Measurements from ENCODE around the gene OR2G2.

The OR2G2 gene, protein sequence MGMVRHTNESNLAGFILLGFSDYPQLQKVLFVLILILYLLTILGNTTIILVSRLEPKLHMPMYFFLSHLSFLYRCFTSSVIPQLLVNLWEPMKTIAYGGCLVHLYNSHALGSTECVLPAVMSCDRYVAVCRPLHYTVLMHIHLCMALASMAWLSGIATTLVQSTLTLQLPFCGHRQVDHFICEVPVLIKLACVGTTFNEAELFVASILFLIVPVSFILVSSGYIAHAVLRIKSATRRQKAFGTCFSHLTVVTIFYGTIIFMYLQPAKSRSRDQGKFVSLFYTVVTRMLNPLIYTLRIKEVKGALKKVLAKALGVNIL

DNA sequence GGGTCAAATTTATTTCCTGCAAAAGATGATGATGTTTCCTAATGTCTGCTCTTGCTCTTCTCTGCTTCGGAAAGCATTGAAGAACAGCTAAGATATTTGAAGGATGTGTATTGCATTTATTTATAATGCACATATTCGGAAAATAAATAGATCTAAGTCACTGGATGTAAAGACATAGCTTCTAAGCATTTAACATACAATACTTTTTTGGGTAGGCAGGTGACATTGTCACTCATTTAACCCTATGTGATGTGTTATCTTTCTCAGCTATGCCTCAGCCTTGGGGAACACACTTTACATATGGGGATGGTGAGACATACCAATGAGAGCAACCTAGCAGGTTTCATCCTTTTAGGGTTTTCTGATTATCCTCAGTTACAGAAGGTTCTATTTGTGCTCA lies at the start of gene OR2G2:
TSS of gene OR2G2 (plus strand) at position 301 of the 400 bp plus-strand sequence. CDS start at position 301, 0 bp downstream.
- no peak for DNase-seq (ENCODE audit: low spot score)

DNA sequence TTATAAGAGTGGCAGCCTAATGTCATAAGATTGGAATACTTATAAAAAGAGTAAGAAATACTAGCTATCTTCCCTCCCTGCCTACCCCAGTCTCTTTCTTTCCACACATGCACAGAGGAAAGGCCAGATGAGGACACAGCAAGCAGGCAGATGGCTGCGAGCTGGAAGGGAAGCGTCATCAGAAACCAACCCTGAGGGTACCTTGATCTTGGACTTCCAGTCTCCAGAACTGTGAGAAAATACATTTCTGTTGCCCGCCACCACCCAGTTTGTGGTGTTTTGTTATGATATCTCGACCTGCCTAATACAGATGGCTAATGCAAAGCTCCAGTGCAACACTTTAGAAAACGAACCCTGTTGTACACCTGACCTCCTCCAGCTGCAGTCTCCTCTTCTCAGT lies 49.6 kb upstream of the OR2G2 start:
- DNase-seq (ENCODE audit: low spot score): no peak

DNA sequence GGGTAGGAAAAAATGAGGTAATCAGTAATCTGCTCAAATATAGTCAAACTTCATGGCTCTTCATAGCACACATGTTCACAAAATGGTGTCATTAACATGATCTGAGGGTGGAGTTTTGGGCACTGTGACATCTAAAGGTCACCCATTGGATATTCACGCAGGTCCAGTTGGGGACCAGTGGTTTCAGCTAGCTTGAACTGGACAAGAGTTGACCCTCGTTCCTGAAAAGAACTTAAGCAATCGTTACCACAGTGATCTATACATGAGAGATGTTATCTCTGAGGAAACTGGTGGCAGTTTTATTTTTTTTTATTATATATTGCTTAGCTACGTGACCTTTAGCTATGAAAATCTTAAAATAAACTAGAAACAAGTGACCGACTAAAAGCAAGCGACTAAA lies 48.9 kb upstream of the OR2G2 start:
- no peak for DNase-seq (ENCODE audit: low spot score)

DNA sequence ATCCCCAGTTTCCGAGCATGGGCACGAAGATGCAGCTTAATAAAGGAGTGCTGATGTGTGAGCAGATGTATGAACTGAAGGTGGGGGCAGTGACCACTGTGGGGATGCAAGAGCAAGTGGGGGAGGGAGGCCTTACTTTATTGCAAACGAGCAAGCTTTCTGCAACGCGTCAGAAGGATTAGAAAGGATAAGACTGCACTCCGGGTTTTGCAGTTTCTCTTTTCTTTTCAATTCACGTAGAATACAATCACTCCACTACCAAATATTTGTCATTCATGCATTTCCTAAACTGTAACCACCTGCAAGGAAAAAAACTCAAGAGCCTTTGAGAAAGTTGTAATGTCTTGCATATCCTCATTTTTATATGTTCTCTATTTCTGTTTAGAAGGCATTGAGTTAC lies 47.6 kb upstream of the OR2G2 start:
- no peak for DNase-seq (ENCODE audit: low spot score)

DNA sequence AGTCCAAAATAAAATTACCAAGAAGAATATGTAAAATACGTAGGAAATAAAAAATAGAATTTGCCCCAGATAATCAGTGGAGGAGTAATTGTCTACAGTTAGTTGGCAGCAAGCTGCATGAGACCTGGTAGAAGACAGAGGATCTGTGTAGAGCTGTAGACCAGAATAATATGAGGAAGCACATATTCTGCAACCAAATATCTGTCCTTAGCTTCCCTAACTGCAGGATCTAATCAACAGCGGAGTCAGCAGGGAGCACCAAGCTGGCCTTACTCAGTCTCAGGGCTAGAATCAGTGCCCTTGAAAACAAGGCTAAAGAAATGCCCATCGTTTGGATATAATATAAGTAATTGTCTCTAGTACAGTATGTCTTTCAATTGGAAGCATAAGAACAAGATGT lies 45.3 kb upstream of the OR2G2 start:
- no peak for DNase-seq (ENCODE audit: low spot score)

DNA sequence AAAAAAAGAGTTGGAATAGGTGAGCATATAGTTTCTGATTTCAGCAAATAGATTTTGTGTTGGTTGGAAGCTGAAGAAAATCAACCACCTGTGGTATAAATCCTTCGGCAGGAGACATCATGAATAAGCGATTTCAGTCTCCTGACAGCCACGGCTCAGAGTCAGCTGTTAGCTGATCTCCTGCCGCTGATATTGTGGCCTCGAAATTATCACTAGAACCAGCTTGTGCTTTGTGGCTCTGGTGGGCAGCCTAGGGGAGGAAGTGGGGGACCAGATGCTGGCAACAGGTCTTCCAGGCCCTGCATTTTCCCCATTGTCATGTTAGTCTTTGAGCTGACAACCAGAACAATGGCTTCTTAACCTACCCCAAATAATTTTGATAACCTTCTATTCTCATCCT lies 40.1 kb upstream of the OR2G2 start:
- DNase-seq (ENCODE audit: low spot score): no peak

DNA sequence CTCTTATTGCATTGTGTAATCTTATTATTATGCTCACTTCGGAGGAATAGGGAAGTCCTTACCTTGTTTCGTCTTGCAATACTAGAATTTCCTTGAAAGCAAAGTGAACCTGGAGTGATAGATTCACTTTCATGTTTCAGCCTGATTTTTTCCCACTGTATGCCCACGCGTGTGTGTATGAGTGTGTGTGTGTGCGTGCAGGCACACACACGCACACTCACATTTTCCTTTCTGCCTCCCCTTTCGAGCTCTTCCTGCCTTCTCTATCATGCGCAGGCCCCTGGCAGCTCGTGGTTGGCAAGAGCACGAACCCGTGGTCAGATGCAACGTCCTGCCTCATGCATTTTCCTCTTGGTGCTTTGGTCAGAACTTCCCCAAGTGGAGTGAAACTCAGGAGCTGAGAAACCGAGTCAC lies 39.4 kb upstream of the OR2G2 start, which contains the start of gene GCSAML:
TSS of gene GCSAML (plus strand) at position 366 of the 414 bp plus-strand sequence. CDS start 58 bp downstream, outside the sequence.
- no peak for DNase-seq (ENCODE audit: low spot score)

DNA sequence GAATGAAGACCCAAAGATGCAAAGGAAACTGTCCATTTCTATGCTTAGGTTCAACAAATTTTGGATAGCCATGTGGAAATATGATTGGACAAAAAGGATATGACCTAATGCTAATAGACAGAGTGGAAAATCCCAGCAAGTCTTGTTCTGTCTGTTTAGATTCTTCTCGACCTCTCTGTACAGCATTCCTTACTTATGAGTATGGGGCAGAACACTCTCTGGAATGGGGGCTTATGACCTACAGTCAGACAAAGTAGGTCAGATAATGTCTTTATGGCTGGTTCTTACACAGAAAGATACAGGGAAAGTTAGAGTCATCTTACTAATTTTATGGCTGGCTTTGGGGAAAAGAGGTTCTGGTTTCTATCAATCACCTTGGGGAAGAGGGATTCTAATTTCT lies 36.4 kb upstream of the OR2G2 start:
- DNase-seq (ENCODE audit: low spot score): no peak

DNA sequence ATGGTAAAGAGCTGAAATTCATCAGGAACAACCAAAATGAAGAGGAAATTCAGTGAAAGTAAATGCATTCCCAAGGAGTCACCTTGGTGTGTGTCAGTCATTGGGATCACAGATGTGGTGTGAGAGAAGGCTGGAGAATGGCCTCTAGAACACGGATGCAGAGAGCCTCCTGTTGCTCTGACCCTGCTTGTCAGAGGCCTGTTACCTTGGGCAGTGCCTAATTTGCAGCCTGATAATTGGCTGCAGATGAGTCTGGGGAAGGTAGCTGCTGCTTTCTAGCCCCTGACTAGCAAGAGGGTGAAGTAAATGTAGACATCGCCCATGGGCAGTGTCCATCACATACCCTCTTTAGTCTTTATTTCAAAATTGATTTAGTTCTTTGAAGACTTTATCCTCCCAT lies 35.9 kb upstream of the OR2G2 start:
- DNase-seq (ENCODE audit: low spot score): no peak

DNA sequence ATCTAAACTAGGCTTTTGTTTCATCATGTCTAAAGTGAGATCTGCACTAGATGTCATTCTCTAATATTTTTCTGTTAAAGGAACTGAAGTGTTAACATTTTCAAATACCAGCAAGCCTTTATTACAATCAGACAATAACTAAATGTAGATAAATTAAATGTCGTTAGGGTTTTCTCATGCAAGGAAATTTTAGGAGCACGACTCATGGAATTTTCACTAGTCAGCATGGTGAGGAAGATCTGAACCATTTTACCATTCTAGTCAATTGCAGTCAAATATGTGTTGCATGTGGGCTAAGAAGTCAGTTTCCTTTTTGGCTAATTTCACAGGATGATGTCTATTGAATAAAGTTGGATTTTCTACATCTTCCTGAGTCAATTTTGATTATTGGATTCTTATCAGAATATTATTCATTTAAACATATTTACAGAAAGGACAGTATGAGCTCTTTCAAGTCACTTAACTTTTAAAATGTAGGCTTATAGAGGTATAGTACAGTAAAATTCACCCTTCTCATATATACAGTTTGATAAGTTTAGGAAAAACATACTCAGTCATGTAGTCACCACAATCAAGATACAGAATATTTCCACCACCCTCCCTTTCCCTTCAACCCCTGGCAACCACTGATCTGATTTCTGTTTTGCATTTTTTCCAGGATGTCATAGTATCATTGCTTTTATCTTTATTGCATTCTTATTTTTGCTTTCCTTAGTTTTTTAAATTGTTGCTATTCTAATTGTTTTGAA lies 30.1 kb upstream of the OR2G2 start:
- no peak for DNase-seq (ENCODE audit: low spot score)

DNA sequence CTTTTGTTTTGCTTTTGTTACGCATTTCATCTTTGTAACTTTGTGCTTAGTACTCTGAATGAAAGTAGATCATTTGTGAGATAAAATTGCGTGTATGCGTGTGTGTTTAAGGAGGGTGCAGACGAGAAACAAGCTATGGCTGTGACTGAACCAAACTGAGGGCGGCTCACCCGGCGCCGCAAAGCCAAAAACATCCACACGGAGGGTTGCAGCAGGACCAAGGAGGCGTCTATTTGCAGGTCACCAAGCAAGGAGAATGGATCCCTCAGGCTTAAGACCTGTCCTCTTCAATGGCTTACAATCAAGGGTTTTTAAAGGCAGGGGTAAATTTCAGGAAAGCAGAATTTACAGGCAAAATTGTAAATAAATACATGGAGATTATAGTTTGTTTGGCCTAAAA lies 26.4 kb upstream of the OR2G2 start:
- no peak for DNase-seq (ENCODE audit: low spot score)

DNA sequence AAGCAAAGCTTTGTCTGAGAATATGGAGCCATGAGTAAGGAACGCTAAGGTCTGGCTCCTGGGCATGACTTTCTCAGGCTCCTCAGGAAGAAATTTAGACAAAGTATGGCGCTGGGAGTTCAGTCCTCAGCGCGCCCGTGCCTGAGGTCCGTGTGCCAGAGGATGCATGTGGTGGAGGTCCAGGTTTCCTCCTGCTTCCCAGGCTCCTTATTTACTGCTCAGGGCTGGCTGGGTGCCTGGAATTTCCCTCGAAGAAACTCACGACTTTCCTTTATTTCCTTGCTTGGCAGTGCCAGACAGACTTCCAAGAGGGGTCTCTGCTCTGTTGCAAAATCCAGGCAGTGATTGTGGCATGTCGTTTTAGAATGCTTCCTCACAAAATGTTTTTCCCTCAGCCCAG lies 26.0 kb upstream of the OR2G2 start:
- no peak for DNase-seq (ENCODE audit: low spot score)

DNA sequence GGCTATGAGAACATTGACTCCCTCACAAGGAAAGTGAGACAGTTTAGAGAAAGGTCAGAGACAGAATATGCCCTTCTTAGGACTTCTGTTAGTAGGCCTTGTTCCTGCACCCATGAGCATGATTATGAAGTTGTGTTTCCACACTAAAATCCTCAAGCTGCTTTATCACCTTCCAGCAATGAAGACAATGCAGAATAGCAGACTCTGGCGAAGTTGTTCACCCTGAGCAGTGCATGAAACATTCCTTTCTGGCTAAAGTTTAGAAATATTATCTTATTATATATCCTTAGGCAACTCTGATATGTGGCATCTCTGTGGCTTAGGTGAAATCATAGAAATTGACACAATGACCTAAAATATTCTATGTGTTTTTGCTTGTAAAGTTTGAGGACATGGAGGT lies 13.9 kb upstream of the OR2G2 start:
- DNase-seq (ENCODE audit: low spot score): no peak

DNA sequence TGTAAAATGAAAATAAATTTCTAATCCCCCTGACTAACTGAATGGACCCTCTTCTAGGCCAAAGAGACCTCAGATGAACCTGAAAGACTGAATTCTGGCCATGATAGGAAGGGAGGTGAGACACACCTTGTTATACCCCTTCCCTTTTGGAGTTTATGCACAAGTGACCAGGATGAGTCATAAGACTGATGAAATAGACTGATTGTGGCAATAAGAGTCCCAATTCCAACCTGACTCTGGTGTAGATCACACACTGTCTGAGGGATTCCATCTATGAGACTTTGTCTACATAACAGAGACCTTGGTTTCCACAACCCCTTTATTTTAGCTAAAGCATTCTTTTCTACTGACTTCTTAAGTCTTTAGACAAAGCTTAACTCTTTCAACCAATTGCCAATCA lies 13.5 kb upstream of the OR2G2 start:
- peak; percentile 9 for DNase-seq (ENCODE audit: low spot score)

DNA sequence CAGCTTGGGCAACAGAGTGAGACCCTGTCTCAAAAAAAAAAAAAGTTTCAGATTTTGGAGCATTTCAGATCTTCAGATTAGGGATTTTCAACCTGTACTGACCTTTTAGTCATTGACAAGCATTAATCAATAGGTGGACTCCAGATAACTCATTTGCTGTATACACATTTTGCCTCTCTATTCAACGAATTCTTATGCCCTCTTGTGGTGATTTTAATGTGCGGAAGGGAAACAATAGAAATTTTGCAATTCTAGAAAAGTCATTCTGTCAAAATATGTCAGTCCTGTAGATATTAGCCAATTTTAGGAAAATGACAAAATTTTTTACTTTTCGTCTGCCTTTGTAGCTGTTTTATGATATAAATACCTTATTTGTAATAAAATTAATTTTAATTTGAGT lies 11.6 kb upstream of the OR2G2 start:
- peak; percentile 31 for DNase-seq (ENCODE audit: low spot score)

DNA sequence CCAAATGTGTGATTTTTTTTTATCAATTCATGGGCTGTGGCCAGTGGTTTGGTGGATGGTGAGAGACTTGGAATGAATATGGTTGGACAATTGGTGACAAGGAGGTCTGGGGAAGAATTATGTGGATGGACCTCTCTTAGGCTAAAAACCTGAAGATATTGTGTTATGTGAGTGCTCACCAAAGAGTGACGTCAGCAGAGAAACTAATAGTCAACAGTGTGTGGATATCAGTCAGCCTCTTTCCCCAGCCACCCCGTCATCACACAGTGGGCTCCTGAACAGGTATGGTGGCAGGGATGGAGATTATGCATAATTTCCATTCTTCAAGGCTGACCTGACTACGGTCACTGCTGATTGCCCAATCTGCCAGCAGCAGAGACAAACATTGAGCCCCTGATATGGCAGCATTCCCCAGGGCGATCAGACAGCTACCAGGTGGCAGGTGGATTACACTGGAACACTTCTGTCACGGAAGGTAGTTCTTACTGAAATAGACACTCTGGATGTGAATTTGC lies 9.2 kb upstream of the OR2G2 start:
- no peak for DNase-seq (ENCODE audit: low spot score)

DNA sequence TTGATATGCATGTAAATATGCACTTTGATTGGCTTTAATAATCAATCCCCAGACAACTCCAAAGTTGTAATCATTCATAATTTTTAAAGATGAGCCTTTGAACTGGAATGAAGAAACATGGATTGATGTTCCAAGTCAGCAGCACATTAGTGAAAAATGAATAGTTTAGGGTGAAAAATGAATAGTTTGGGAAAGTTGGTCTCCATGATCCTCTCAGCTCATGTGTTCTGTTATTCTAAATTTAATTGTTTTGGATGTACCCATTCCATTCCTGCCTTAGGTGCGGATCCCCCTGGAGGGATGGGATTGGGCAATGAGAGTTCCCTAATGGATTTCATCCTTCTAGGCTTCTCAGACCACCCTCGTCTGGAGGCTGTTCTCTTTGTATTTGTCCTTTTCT lies 17.1 kb downstream of the OR2G2 start, which contains the start of gene OR2G3:
TSS of gene OR2G3 (plus strand) at position 301 of the 400 bp plus-strand sequence. CDS start at position 301, 0 bp downstream.
- DNase-seq (ENCODE audit: low spot score): no peak

DNA sequence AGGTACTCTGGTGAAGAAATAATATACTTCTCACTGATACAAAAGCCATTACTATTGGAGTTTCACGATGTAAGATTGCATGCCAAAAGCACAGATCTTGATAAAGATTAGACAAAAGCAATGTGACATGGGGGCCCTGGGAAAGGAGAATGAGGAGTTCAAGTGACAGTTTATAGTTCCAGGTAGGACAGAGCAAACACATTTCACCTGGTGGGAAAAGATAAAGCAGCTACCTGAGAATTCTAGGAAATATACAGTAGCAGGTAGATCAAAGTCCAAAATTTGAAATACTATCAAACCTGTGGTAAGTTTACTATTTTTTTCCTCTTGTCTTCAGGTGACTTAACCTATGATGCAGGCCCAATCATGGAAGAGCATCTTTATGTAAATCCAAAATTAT lies 25.2 kb downstream of the OR2G2 start:
- no peak for DNase-seq (ENCODE audit: low spot score)

DNA sequence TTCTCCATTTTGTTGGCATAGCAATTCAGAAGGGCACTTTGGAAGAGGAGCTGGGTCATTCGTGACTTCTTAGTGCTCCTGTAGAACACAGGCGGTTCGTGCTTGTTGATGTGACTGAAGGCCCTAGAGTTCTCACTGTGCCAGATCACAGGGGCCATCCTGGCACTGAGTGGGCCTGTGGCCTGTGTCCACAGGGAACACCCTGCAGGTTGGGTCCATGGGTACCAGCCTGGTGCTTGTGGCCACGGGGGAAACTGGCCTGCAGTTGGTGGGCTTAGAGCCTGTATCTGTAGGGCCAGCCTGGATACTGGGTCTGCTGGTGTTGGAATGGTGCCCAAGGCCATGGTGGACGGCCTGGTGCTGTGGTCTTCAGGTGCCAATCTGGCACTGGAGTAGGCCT lies 26.5 kb downstream of the OR2G2 start:
- no peak for DNase-seq (ENCODE audit: low spot score)

DNA sequence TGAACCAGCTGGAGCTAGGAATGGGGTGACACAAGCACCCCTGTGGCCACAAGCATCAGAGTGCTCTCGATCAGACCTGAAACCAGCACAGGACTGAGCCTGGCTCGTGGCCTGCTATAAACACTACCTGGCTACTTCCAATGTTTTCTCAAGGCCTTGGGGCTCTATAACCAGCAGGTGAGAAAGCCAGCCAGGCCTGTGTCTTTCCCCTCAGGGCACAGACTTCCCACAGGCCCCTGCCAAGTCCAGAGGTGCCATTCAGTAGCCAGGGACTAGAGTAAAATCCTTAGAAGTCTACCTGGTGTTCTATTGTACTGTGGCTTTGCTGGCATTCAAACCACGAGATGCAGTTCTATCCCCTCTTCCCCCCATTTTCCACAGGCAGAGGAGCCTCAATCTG lies 39.8 kb downstream of the OR2G2 start:
- DNase-seq (ENCODE audit: low spot score): no peak

DNA sequence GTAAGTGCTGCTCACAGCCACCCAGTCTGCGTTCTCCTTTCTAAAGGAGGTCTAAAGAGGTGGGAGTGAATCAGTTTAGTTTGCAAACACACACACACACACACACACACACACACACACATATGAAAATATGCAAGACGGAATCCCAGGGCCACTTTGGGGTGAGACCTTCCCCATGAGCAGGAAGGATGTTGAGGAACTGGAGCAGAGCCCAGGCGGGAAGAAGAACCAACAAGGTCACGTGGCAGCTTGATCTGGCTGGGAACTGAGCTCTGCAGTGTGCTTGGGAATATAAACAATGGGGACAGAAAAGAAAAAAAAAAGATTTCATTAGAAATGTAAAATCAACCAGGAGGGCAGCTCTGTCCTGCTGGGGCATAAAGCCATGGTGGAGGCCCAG lies 49.9 kb downstream of the OR2G2 start:
- DNase-seq (ENCODE audit: low spot score): no peak

DNA sequence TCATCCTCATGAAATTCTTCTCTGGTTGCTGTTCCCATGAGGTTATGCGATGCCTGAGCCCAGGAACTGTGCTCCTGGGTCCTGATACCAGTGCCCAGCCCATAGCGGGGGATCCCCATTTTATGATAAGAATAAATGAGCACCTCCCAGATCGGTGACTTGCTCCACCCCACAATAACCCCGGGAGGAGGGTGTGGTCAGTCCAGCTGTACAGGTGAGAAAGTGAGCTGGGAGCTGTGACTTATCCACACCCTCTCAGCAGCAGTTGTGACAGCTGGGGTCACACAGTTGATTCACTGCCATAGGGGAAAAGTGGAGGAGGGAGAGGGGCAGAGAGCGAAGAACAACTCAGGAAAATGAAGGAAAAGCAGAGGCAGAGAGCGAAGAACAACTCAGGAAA lies 50.6 kb downstream of the OR2G2 start:
- no peak for DNase-seq (ENCODE audit: low spot score)
